GM19467 (cell line): Measurements from ENCODE around the gene MYADM.

ENCODE experiments used
- ATAC-seq: cut with Tn5 transposase; IDR thresholded peaks from one replicate; pipeline ENCODE4 v1.9.1; 2021; ENCODE audit warnings: mild to moderate bottlenecking, moderate library complexity; ENCODE audit not compliant: unreplicated experiment

The MYADM gene

GRCh38 chr19:53883231-53883661 lies 15.6 kb downstream of the MYADM start:
- ATAC-seq, result no peak

- no peak for ATAC-seq
Observed at GRCh38 chr19:53883741-53884140, 16.1 kb downstream of the MYADM start.

GRCh38 chr19:53884256-53884655 lies 16.6 kb downstream of the MYADM start:
- ATAC-seq, result no peak

GRCh38 chr19:53885036-53885435 lies 17.4 kb downstream of the MYADM start:
- ATAC-seq, result no peak

GRCh38 chr19:53892301-53892980 lies 24.8 kb downstream of the MYADM start:
- ATAC-seq, result no peak

GRCh38 chr19:53892981-53893325 lies 25.3 kb downstream of the MYADM start:
- ATAC-seq, result no peak

- ATAC-seq, result no peak
Observed at GRCh38 chr19:53894707-53895106, 27.0 kb downstream of the MYADM start.

GRCh38 chr19:53896682-53897081 lies 29.0 kb downstream of the MYADM start:
- no peak for ATAC-seq

- no peak for ATAC-seq
Observed at GRCh38 chr19:53897459-53897858, 29.8 kb downstream of the MYADM start.

GRCh38 chr19:53898166-53898565 lies 30.5 kb downstream of the MYADM start:
- no peak for ATAC-seq

- ATAC-seq, result no peak
Observed at GRCh38 chr19:53898636-53899341, 31.1 kb downstream of the MYADM start.

GRCh38 chr19:53900191-53900860 lies 32.6 kb downstream of the MYADM start:
- no peak for ATAC-seq

- no peak for ATAC-seq
Observed at GRCh38 chr19:53903055-53903680, 35.5 kb downstream of the MYADM start.

- ATAC-seq, result no peak
Observed at GRCh38 chr19:53904909-53905308, 37.2 kb downstream of the MYADM start.

GRCh38 chr19:53905787-53906186 lies 38.1 kb downstream of the MYADM start:
- no peak for ATAC-seq

- no peak for ATAC-seq
Observed at GRCh38 chr19:53906211-53907192, 38.8 kb downstream of the MYADM start.

- ATAC-seq, result no peak
Observed at GRCh38 chr19:53907193-53907581, 39.5 kb downstream of the MYADM start.

GRCh38 chr19:53907690-53908089 lies 40.0 kb downstream of the MYADM start:
- ATAC-seq, result no peak

- no peak for ATAC-seq
Observed at GRCh38 chr19:53908106-53908934, 40.6 kb downstream of the MYADM start.
